Liver (tissue), 9 donors: Measurements from ENCODE around the gene FAM83G. TPM values are rescaled to one million over a fixed set of nuclear protein-coding genes. Genes with fewer than 3 reads are reported as not detected.

Experiments used
- DNase-seq: peaks from one replicate; pipeline ENCODE4 v3.0.0-alpha.2; 2017; ENCODE audit warnings: low spot score
- H3K27ac ChIP-seq, 2 donors: one replicate each; pipeline ENCODE4 v1.7.0; 2013; ENCODE audit warnings: inconsistent platforms in 2 of 2, low read length in 2 of 2, control low read depth in 1 of 2, low read depth in 1 of 2, mild to moderate bottlenecking in 1 of 2
- H3K27me3 ChIP-seq, 4 donors: one replicate each; pipeline versions ENCODE4 v1.6.1 to v1.7.0; 2013; ENCODE audit warnings: low read length in 3 of 4, inconsistent platforms in 1 of 4, mild to moderate bottlenecking in 1 of 4, moderate library complexity in 1 of 4; ENCODE audit not compliant: control insufficient read depth in 4 of 4, insufficient read depth in 4 of 4
- H3K36me3 ChIP-seq, 4 donors: one replicate each; pipeline versions ENCODE4 v1.6.1 to v1.7.0; 2013; ENCODE audit warnings: low read length in 3 of 4, mild to moderate bottlenecking in 3 of 4, low read depth in 1 of 4, moderate library complexity in 1 of 4; ENCODE audit not compliant: control insufficient read depth in 4 of 4, insufficient read depth in 3 of 4
- H3K4me1 ChIP-seq, 4 donors: one replicate each; pipeline versions ENCODE4 v1.6.1 to v1.7.0; 2013; ENCODE audit warnings: low read length in 3 of 4, mild to moderate bottlenecking in 3 of 4, moderate library complexity in 1 of 4; ENCODE audit not compliant: control insufficient read depth in 4 of 4, insufficient read depth in 4 of 4
- H3K4me3 ChIP-seq, 3 donors: one replicate each; pipeline versions ENCODE4 v1.6.1 to v1.7.0; 2013; ENCODE audit warnings: low read length in 3 of 3, control low read depth in 1 of 3, low read depth in 1 of 3, mild to moderate bottlenecking in 1 of 3
- H3K9ac ChIP-seq, 2 donors: one replicate each; pipeline ENCODE4 v1.7.0; 2013; ENCODE audit warnings: low read length in 2 of 2, mild to moderate bottlenecking in 2 of 2, moderate library complexity in 2 of 2, control low read depth in 1 of 2, low read depth in 1 of 2
- H3K9me3 ChIP-seq, 4 donors: one replicate each; pipeline versions ENCODE4 v1.6.1 to v1.7.0; 2013; ENCODE audit warnings: low read length in 3 of 4; ENCODE audit not compliant: control insufficient read depth in 4 of 4
- ATF3 ChIP-seq: IDR thresholded peaks from 2 replicates; pipeline ENCODE4 v1.6.1; 2016; ENCODE audit warnings: antibody characterized with exemption
- CTCF ChIP-seq: fragments of 150-350 bp; IDR thresholded peaks from 2 replicates; pipeline ENCODE4 v1.5.1; 2017; ENCODE audit warnings: improper control_type of control experiment, low read depth, low read length; ENCODE audit not compliant: missing input control
- EGR1 ChIP-seq, 2 donors: IDR thresholded peaks; 2 replicates each; pipeline ENCODE4 v1.6.1; 2016 to 2018; ENCODE audit warnings: antibody characterized with exemption in 2 of 2, low read depth in 2 of 2
- FOXA1 ChIP-seq: IDR thresholded peaks from 2 replicates; pipeline ENCODE4 v1.6.1; 2016; ENCODE audit warnings: antibody characterized with exemption
- FOXA2 ChIP-seq: IDR thresholded peaks from 2 replicates; pipeline ENCODE4 v1.6.1; 2016; ENCODE audit warnings: antibody characterized with exemption
- GABPA ChIP-seq, 2 donors: IDR thresholded peaks in 1 of 2; conservative IDR thresholded peaks in 1 of 2; 2 replicates each; pipeline ENCODE4 v1.6.1; 2016; ENCODE audit warnings: antibody characterized with exemption in 2 of 2, mild to moderate bottlenecking in 1 of 2, moderate library complexity in 1 of 2
- HNF4A ChIP-seq, 2 donors: conservative IDR thresholded peaks; 2 replicates each; pipeline ENCODE4 v1.6.1; 2016; ENCODE audit warnings: antibody characterized with exemption in 2 of 2, mild to moderate bottlenecking in 2 of 2
- HNF4G ChIP-seq: IDR thresholded peaks from 2 replicates; pipeline ENCODE4 v1.6.1; 2016; ENCODE audit warnings: antibody characterized with exemption
- JUND ChIP-seq, 2 donors: IDR thresholded peaks; 2 replicates each; pipeline ENCODE4 v1.6.1; 2016; ENCODE audit warnings: antibody characterized with exemption in 2 of 2
- MAX ChIP-seq: IDR thresholded peaks from 2 replicates; pipeline ENCODE4 v1.6.1; 2016; ENCODE audit warnings: antibody characterized with exemption
- NR2F2 ChIP-seq: IDR thresholded peaks from 2 replicates; pipeline ENCODE4 v1.6.1; 2016; ENCODE audit warnings: antibody characterized with exemption
- RAD21 ChIP-seq, 2 donors: IDR thresholded peaks; 2 replicates each; pipeline ENCODE4 v1.6.1; 2016; ENCODE audit warnings: antibody characterized with exemption in 2 of 2, mild to moderate bottlenecking in 2 of 2
- REST ChIP-seq: IDR thresholded peaks from 2 replicates; pipeline ENCODE4 v1.6.1; 2016; ENCODE audit warnings: antibody characterized with exemption, mild to moderate bottlenecking
- RXRA ChIP-seq, 2 donors: IDR thresholded peaks; 2 replicates each; pipeline ENCODE4 v1.6.1; 2017 to 2018; ENCODE audit warnings: antibody characterized with exemption in 2 of 2, mild to moderate bottlenecking in 1 of 2
- SP1 ChIP-seq: IDR thresholded peaks from 2 replicates; pipeline ENCODE4 v1.6.1; 2018; ENCODE audit warnings: antibody characterized with exemption, mild to moderate bottlenecking
- TAF1 ChIP-seq: conservative IDR thresholded peaks from 2 replicates; pipeline ENCODE4 v1.6.1; 2016; ENCODE audit warnings: antibody characterized with exemption, mild to moderate bottlenecking
- YY1 ChIP-seq: IDR thresholded peaks from 2 replicates; pipeline ENCODE4 v1.6.1; 2016; ENCODE audit warnings: antibody characterized with exemption, mild to moderate bottlenecking
- ZBTB33 ChIP-seq: IDR thresholded peaks from 2 replicates; pipeline ENCODE4 v1.6.1; 2016; ENCODE audit warnings: antibody characterized with exemption
- WGBS: extraction: QIAGEN DNeasy Blood & Tissue Kit; methylation state at CpG from one replicate; pipeline ENCODE4 v1.1.7; 2013; 5-methylcytosine and 5-hydroxymethylcytosine counted together
- polyA plus RNA-seq, 2 donors: library from polyadenylated mRNA; stranded (reverse) in 1 of 2; unstranded in 1 of 2; fragments of 200-250 nt in 1 of 2; fragments of >200 nt in 1 of 2; fragmentation: Nextera tagmentation in 1 of 2; extraction: Ambion mirVana in 1 of 2; gene quantifications; one replicate each; pipeline versions ENCODE4 v1.2.1 to v1.2.3, GENCODE V29; 2013 to 2015
- total RNA-seq, 2 donors: library from RNA; depleted of rRNA; stranded (reverse); fragments of >200 nt; gene quantifications; one replicate each; pipeline ENCODE4 v1.2.3, GENCODE V29; 2014
- donor health status: healthy.
- donor health status: healthy.
- donor health status: healthy.
- donor health status: healthy.
- donor health status: healthy.

Gene FAM83G
- total and polyA plus RNA-seq, 4 donors = 5.2 to 25.0 (median 11.5) TPM

GRCh38 chr17:18928628-18929125 is 75.9 kb downstream of the FAM83G start:
- TF ChIP-seq HNF4A (conservative IDR thresholded peaks at IDR 0.05) (no peak), RAD21 (IDR thresholded peaks at IDR 0.05) (no peak), REST (no peak), YY1 (no peak), GABPA (IDR thresholded peaks at IDR 0.05 in 1 of 2, conservative IDR thresholded peaks at IDR 0.05 in 1 of 2) (no peak), EGR1 (IDR thresholded peaks at IDR 0.05; ENCODE audit: low read depth in 2 of 2) (no peak), CTCF (no peak), TAF1 (no peak), FOXA1 (no peak), SP1 (no peak), HNF4G (no peak), ZBTB33 (no peak), ATF3 (no peak), MAX (no peak), FOXA2 (no peak), NR2F2 (no peak), RXRA (IDR thresholded peaks at IDR 0.05) (no peak), JUND (IDR thresholded peaks at IDR 0.05) (no peak)
- Histone ChIP-seq H3K27ac (no peak overlapping the region), H3K36me3 (peaks cover 6 to 23% (median 15%) of the 10 kb centered on the region in 4 donors)

More at GRCh38 chr17:18928628-18929125, 75.9 kb downstream of the FAM83G start:
- WGBS = 95% methylated on average over 9 of the region's 9 CpGs
- peaks cover 0 to 5% (median 2%) of the 10 kb centered on the region in 4 donors for H3K4me1 ChIP-seq
- H3K9ac ChIP-seq = no peak overlapping the region
- no peaks in the 10 kb centered on the region for H3K27me3 ChIP-seq
- H3K4me3 ChIP-seq = no peak overlapping the region
- no peaks in the 10 kb centered on the region for H3K9me3 ChIP-seq
- DNase-seq = no peak
